ENCODE results near the gene CNOT11. TPM values are rescaled to one million over a fixed set of nuclear protein-coding genes. Genes with fewer than 3 reads are reported as not detected.

The CNOT11 gene
- polyA plus RNA-seq, 1 donor = 34.3 TPM

DNA sequence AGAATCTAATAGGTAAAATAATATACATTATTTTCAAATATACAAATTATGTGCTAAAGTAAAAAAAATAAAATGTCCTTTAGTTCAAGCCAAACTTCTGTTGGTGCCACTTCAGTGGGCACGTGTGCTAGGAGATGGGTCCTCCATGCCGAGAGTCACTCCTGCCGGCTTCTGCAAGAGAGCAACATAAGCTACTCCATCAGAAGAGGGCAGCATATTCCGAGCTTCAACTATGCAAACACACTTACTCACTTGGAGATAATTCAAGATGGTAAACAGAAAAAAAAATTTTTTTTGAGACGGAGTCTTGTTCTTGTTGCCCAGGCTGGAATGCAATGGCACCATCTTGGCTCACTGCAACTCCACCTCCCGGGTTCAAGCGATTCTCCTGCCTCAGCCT lies 24.4 kb downstream of the CNOT11 start:
- DNase-seq (ENCODE audit: low read depth) = no peak

GRCh38 chr2:101278925-101279324 lies 26.2 kb downstream of the CNOT11 start:
- no peak for DNase-seq (ENCODE audit: low read depth)

DNA sequence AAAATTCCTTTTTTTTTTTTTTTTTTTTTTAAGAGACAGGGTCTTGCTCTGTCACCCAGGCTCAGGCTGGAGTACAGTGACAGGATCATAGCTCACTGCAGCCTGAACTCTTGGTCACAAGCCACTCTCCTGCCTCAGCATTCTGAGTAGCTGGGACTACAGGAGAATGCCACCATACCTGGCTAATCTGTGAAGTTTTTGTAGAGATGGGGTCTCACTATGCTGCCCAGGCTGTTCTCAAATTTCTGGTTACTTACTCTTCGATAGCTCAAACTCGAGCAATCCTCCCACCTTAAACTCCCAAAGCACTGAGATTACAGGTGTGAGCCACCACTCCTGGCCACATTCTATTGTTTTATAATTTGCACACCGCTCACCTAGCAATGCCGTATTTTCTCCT lies 28.8 kb downstream of the CNOT11 start:
- no peak for DNase-seq (ENCODE audit: low read depth)

DNA sequence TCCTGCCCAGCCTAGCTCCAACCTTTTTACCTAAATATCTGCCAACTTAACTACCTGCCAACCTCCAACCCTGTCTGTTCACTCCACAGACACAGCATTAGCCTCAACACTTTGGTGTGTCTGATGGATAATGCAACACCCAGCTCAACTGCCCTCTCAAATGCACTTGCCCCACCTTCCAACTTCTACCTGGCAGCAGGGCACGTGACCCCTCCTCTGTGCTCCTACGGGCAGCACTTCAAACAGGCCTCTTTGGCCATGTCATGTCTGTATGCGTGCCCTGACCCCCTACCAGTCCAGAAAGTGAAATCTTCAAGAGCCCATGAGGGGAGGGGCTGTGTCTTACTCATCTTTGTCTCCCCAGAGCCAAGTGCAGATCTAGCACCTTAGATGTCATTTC lies 30.3 kb downstream of the CNOT11 start:
- DNase-seq (ENCODE audit: low read depth) = no peak

DNA sequence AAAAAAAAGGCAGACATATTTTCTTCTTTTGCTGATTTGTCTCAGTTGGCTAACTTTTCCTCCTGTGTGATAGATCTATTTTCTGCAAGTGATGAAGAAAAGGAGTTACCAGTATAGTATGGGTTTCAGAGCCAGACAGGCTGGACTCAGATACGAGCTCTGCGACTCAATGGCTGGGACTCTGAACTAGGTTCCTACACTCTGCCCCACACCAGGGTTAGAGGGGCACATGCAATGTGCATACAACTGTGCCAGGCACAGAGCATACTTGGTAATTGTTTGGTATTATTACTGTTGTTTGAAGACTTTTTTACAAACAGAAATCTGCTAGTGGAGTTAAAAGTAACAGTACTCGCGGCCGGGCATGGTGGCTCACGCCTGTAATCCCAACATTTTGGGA lies 34.0 kb downstream of the CNOT11 start:
- DNase-seq (ENCODE audit: low read depth) = no peak

DNA sequence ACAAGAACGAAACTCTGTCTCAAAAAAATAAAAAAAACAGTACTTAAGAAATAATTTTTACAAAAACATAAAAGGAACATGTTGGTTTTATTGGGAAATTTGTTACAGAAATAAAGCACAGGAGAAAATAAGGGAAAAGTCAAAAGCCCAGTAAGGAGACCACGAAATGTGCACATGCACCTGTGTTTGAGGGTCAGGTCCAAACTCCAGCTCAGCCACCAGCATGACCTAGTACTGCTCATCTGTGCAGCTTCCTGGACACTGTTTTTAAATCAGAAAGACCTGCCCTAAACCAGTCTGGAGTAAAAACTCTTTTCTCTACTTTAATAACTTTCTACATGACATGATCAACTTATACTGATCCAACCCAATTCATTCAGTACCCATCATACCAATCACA lies 34.6 kb downstream of the CNOT11 start:
- DNase-seq (ENCODE audit: low read depth) = no peak

GRCh38 chr2:101290711-101291110 lies 38.0 kb downstream of the CNOT11 start:
- DNase-seq (ENCODE audit: low read depth) = no peak

DNA sequence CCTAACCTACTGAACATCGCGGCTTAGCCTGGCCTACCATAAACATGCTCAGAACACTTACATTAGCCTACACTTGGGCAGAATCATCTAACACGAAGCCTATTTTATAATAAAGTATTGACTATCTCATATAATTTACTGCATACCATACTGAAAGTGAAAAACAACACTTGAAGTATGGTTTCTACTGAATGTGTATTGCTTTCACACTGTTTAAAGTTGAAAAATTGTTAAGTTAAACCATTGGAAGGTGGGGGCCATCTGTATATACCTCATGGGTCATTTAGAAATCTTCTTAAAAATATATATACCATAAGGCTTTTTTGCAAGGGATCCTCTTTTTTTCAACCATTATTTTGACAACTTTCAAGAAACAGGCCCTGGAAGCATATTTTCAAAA lies 39.3 kb downstream of the CNOT11 start:
- DNase-seq (ENCODE audit: low read depth) = no peak

DNA sequence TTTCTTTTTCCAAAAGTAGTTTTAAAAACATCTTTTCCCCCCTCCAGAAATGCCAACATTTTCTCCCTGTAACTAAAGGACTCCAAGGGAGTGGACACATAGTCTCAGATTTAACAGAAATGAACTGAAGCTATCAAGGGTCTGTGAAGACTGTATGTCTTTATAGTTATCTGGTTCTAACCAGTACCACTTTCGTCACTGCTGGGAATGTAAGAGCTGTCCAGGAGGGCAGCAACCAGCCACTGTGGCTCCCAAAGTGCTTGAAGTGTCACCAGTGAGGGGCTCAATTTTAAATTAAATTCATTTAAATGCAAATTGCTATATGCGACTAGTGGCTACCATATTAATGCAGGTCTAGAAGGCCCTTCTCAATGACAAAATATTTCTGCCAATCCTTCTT lies 40.9 kb downstream of the CNOT11 start:
- DNase-seq (ENCODE audit: low read depth) = no peak

DNA sequence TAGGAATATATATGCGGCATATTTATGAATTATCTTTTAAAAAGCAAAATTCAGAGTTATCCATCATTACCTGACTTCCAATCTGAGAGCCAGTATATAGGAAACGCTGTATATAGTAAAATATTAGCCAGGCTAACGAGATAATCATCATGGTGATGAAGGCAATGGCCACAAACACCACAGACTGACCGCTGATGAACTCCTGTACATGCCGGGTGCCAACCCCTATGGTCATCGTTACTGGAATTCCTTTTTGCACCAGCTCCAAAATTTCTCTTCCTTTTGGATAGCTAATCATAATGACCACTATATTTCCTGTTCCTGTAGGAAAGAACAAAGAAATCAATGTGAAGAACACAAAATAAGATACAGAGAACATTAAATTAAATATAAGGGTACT lies 42.2 kb downstream of the CNOT11 start:
- no peak for DNase-seq (ENCODE audit: low read depth)

- no peak for DNase-seq (ENCODE audit: low read depth)
These were observed 43.2 kb downstream of the CNOT11 start for GRCh38 chr2:101295895-101296294.

- no peak for DNase-seq (ENCODE audit: low read depth)
These were observed 43.7 kb downstream of the CNOT11 start for GRCh38 chr2:101296371-101296770.

GRCh38 chr2:101297383-101297782 lies 44.7 kb downstream of the CNOT11 start:
- DNase-seq (ENCODE audit: low read depth) = no peak

- no peak for DNase-seq (ENCODE audit: low read depth)
These were observed 46.9 kb downstream of the CNOT11 start for GRCh38 chr2:101299604-101300003.

GRCh38 chr2:101300164-101300563 lies 47.5 kb downstream of the CNOT11 start:
- DNase-seq (ENCODE audit: low read depth) = no peak

GRCh38 chr2:101300836-101301235 lies 48.1 kb downstream of the CNOT11 start:
- no peak for DNase-seq (ENCODE audit: low read depth)

GRCh38 chr2:101302016-101302415 lies 49.3 kb downstream of the CNOT11 start:
- DNase-seq (ENCODE audit: low read depth) = no peak

DNA sequence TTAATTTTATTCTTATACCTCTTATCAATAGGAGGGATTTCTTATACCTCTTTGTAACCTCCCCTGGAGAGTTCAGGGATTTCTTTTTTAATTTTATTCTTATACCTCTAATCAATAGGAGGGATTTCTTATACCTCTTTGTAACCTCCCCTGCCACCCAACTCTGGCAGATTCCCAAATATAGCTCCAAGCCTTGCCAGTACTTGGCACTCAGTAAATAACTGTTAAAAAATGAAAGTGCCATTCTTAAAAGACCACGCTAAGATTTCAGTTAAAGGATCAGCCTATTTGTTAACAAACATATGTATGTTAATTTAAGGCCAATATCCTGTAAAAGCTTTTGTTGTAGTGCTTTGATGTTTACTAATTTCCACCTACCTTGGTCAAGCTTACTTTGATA lies 51.0 kb downstream of the CNOT11 start:
- no peak for DNase-seq (ENCODE audit: low read depth)

DNA sequence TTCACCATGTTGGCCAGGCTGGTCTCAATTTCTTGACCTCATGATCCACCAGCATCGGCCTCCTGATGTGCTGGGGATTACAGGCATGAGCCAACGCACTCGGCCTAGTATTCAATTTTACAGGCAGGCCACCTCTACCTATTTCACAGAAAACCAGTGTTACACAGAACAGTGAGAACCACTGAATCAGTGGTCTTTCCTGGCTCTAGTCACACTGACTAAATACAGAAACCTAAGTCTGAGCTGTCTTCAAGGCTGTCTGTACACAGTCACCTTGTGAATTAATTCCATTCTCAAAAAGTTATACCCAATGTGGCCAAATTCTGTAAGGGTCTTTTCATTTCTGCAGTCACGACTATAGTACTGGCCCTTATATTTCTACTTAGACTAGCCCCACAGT lies 52.3 kb downstream of the CNOT11 start:
- DNase-seq (ENCODE audit: low read depth) = no peak

GRCh38 chr2:101305492-101306078 lies 52.9 kb downstream of the CNOT11 start:
- DNase-seq (ENCODE audit: low read depth) = no peak

GRCh38 chr2:101306410-101306809 lies 53.7 kb downstream of the CNOT11 start:
- DNase-seq (ENCODE audit: low read depth) = no peak

DNA sequence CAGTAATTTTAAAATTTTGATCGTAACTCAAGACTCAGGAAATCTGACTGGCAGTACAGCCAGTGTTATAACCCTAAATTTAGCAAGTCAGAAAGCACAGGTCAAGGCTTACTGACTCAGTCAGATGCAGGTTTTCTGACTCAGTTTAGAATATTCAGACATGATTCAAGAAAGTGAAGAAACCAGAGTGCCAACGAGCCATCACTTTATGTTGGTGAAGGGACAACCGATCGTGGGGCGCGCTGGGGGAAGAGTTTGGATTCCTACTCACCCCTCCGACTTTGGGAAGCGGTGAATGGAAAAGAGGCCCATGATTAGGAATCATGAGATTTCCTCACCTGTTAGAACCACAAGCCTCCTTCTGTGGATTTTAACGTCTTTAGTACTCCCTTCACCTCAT lies 54.8 kb downstream of the CNOT11 start:
- DNase-seq (ENCODE audit: low read depth) = no peak

GRCh38 chr2:101307950-101308431 lies 55.3 kb downstream of the CNOT11 start:
- no peak for DNase-seq (ENCODE audit: low read depth)

All from forelimb muscle (tissue), 1 donor.